Measurements from ENCODE around the gene CAPN5. TPM values are rescaled to one million over a fixed set of nuclear protein-coding genes. Genes with fewer than 3 reads are reported as not detected.

The CAPN5 gene
- total and polyA plus RNA-seq, 10 of the 15 experiments (the other 5 are each of a cell fraction or from before 2014, with no cell fraction given): 0.02 to 0.33 (median 0.07) TPM; not detected in 3

- TF ChIP-seq E2F8 (IDR thresholded peaks at IDR 0.05; ENCODE audit: low read depth, partially characterized antibody) (no peak), POLR2AphosphoS5 (IDR thresholded peaks at IDR 0.05; ENCODE audit: low read length) (no peak)
Observed at GRCh38 chr11:77113382-77114088, 46.8 kb downstream of the CAPN5 start (continued).

DNA sequence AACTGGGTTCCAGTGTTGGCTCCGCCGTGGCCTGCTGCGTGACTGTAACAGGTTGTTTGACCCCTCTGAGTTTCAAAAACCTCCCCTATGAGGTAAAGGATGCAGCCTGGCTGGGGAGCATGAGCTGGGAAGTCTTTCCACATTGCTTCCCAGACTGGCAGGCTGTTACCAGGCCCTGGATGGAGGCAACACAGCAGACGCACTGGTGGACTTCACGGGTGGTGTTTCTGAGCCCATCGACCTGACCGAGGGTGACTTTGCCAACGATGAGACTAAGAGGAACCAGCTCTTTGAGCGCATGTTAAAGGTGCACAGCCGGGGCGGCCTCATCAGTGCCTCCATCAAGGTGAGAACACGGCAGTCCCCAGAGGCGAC lies 47.3 kb downstream of the CAPN5 start:
- ChIA-PET SMC1A (ENCODE audit: uncharacterized antibody, unreplicated experiment) (interaction anchor here (0.7 kb wide), 1 partner anchor 1428 kb away, joined by 3 read pairs; no protein-coding TSS in a partner anchor), POLR2A (interaction anchor here (0.6 kb wide), 1 partner anchor 8 kb away, joined by 3 read pairs; no protein-coding TSS in a partner anchor), RAD21 (ENCODE audit: unreplicated experiment) (no interaction called here), CTCF (interaction anchor here (3.3 kb wide), 1 partner anchor 22 kb away, joined by 12 read pairs; no protein-coding TSS in a partner anchor)
- no peak overlapping the region for H3K27ac ChIP-seq (ENCODE audit: control insufficient read depth, insufficient read depth)
- H4K20me1 ChIP-seq (ENCODE audit: control insufficient read depth, insufficient read depth): no peaks in the 10 kb centered on the region
- in situ Hi-C loops (cut with MboI) (no loop called here), intact Hi-C loops (cut with micrococcal nuclease; ENCODE audit: unreplicated experiment) (no loop called here)
- no peak overlapping the region for H2AFZ ChIP-seq (ENCODE audit: control insufficient read depth, low read depth, low read length)
- H3K4me1 ChIP-seq (ENCODE audit: control insufficient read depth, insufficient read depth, low read length): no peaks in the 10 kb centered on the region
- no peak for FAIRE-seq
- no peaks in the 10 kb centered on the region for H3K9me3 ChIP-seq (replicated peaks; ENCODE audit: control insufficient read depth, insufficient read depth, low read length)
- H3K9ac ChIP-seq (ENCODE audit: control insufficient read depth, insufficient read depth, low read length): no peak overlapping the region
- no peak for TF ChIP-seq BCLAF1 (IDR thresholded peaks at IDR 0.05)
- no peak for TF ChIP-seq YY1 (IDR thresholded peaks at IDR 0.05; ENCODE audit: low read depth, low read length)
- no peak for TF ChIP-seq RELA (IDR thresholded peaks at IDR 0.05; ENCODE audit: borderline replicate concordance, partially characterized antibody)
- no peak for TF ChIP-seq CHD4 (IDR thresholded peaks at IDR 0.05)
- TF ChIP-seq SMAD1 (IDR thresholded peaks at IDR 0.05; ENCODE audit: low read depth, partially characterized antibody): no peak
- no peak for TF ChIP-seq ZNF274 (IDR thresholded peaks at IDR 0.05; ENCODE audit: insufficient read depth, insufficient read length)
- TF ChIP-seq, protein P1, sequence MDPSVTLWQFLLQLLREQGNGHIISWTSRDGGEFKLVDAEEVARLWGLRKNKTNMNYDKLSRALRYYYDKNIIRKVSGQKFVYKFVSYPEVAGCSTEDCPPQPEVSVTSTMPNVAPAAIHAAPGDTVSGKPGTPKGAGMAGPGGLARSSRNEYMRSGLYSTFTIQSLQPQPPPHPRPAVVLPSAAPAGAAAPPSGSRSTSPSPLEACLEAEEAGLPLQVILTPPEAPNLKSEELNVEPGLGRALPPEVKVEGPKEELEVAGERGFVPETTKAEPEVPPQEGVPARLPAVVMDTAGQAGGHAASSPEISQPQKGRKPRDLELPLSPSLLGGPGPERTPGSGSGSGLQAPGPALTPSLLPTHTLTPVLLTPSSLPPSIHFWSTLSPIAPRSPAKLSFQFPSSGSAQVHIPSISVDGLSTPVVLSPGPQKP (IDR thresholded peaks at IDR 0.05; ENCODE audit: low read depth, low read length): no peak
- no peak for TF ChIP-seq LARP7 (IDR thresholded peaks at IDR 0.05)
- no peak for TF ChIP-seq IKZF2 (IDR thresholded peaks at IDR 0.05)
- H3K4me3 ChIP-seq: no peak overlapping the region
- no peaks in the 10 kb centered on the region for H3K79me2 ChIP-seq (ENCODE audit: control insufficient read depth, insufficient read depth, low read length)
- no peaks in the 10 kb centered on the region for H3K36me3 ChIP-seq (ENCODE audit: control insufficient read depth in 2 of 2, insufficient read depth in 2 of 2, low read length in 1 of 2)
- H3K4me2 ChIP-seq (ENCODE audit: control insufficient read depth, insufficient read depth): no peak overlapping the region
- DNase-seq (ENCODE audit: low read depth, low spot score): no peak
- ATAC-seq: no peak
- H3K27me3 ChIP-seq (replicated peaks in 1 of 2; ENCODE audit: control insufficient read depth in 2 of 2, insufficient read depth in 2 of 2, low read length in 1 of 2): no peaks in the 10 kb centered on the region; a peak in 1 of 4 replicates
- BruUV-seq (replicated peaks): no TSS peak
- 61% methylated on average over 13 of the region's 13 CpGs for WGBS (ENCODE audit: insufficient coverage, insufficient replicate concordance, low lambda C conversion rate, missing lambda C conversion rate)
